Muscle layer of duodenum (tissue), 2 donors: Measurements from ENCODE around the gene TMEM205.
A peak's percentile ranks its signal among the peaks of the same experiment; 100 is the strongest.
"Not testable (repeated sequence)": the region's sequence is repeated elsewhere in the genome, so short reads cannot be mapped to it uniquely, and the experiment has no call there.

Experiments
- H3K27ac ChIP-seq: one replicate; pipeline ENCODE4 v1.7.0; 2013; ENCODE audit warnings: mild to moderate bottlenecking, low read length
- H3K27me3 ChIP-seq: one replicate; pipeline ENCODE4 v1.7.0; 2013; ENCODE audit warnings: low read depth, mild to moderate bottlenecking, control low read depth, low read length
- H3K36me3 ChIP-seq, 2 donors: one replicate each; pipeline ENCODE4 v1.7.0; 2013; ENCODE audit warnings: low read length in 2 of 2, control low read depth in 1 of 2, mild to moderate bottlenecking in 1 of 2; ENCODE audit not compliant: insufficient read depth in 2 of 2, control insufficient read depth in 1 of 2
- H3K4me1 ChIP-seq, 2 donors: one replicate each; pipeline ENCODE4 v1.7.0; 2013; ENCODE audit warnings: low read length in 2 of 2, mild to moderate bottlenecking in 2 of 2, control low read depth in 1 of 2, moderate library complexity in 1 of 2; ENCODE audit not compliant: insufficient read depth in 2 of 2, control insufficient read depth in 1 of 2
- H3K4me3 ChIP-seq, 2 donors: one replicate each; pipeline ENCODE4 v1.7.0; 2013; ENCODE audit warnings: low read length in 2 of 2, low read depth in 1 of 2, mild to moderate bottlenecking in 1 of 2
- H3K9me3 ChIP-seq, 2 donors: one replicate each; pipeline ENCODE4 v1.7.0; 2013; ENCODE audit warnings: low read length in 2 of 2, control low read depth in 1 of 2, mild to moderate bottlenecking in 1 of 2; ENCODE audit not compliant: control insufficient read depth in 1 of 2
- donor health status: healthy.

TMEM205 gene

GRCh38 chr19:11379269-11379845, 33.3 kb upstream of the TMEM205 start:
- H3K9me3 ChIP-seq, H3K27me3 ChIP-seq, H3K4me3 ChIP-seq, H3K36me3 ChIP-seq, H3K27ac ChIP-seq: not testable (repeated sequence)
- peaks cover 12 to 66% of the 10 kb centered on the region in 2 donors for H3K4me1 ChIP-seq

GRCh38 chr19:11378319-11379189, 32.5 kb upstream of the TMEM205 start:
- Histone ChIP-seq H3K36me3 (peaks cover 0 to 8% of the 10 kb centered on the region in 2 donors), H3K9me3 (no peaks in the 10 kb centered on the region), H3K4me3 (no peak overlapping the region), H3K27ac (no peak overlapping the region), H3K4me1 (peaks cover 17 to 66% of the 10 kb centered on the region in 2 donors), H3K27me3 (peaks cover 3% of the 10 kb centered on the region)

- Histone ChIP-seq H3K36me3 (peaks cover 0 to 8% of the 10 kb centered on the region in 2 donors), H3K27ac (peak overlapping the region; percentile 60), H3K4me1 (peaks cover 17 to 60% of the 10 kb centered on the region in 2 donors), H3K9me3 (no peaks in the 10 kb centered on the region), H3K4me3 (no peak overlapping the region), H3K27me3 (peaks cover 2% of the 10 kb centered on the region)
Measured at GRCh38 chr19:11377756-11378155, 31.7 kb upstream of the TMEM205 start.

- Histone ChIP-seq H3K27ac (peak overlapping the region; percentile 60), H3K27me3 (no peaks in the 10 kb centered on the region), H3K4me3 (no peak overlapping the region), H3K9me3 (no peaks in the 10 kb centered on the region), H3K36me3 (peaks cover 0 to 8% of the 10 kb centered on the region in 2 donors), H3K4me1 (peaks cover 17 to 58% of the 10 kb centered on the region in 2 donors)
Measured at GRCh38 chr19:11377237-11377636, 31.2 kb upstream of the TMEM205 start.

DNA sequence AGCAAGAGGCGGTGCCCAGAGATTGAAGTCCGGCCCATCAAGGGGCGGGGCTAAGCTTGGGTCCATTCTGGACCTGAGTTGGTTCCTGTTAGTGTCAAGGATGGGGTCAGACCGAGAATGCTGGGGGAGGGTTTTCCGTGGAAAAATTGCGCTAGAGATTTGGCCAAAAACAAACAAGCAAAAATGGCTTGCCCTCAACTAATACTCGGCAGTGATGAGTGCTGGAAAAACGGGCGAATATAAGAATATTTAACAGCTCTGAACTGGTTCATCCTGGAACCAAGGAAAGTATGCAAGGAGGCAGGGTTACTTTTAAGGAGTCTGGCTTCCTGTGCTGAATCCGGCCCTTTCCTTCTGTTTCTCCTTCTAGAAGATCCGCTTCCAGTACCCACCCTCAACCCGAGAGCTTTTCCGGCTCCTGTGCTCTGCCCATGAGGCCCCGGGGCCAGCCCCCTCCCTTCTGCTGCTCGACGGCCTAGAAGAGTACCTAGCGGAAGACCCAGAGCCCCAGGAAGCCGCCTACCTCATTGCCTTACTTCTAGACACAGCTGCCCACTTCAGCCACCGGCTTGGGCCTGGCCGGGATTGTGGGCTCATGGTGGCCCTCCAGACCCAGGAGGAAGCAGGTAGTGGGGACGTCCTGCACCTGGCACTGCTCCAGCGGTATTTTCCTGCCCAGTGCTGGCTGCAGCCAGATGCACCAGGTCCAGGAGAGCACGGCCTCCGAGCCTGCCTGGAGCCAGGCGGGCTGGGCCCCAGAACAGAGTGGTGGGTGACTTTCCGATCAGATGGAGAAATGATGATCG, 29.3 kb upstream of the TMEM205 start:
- H3K27me3 ChIP-seq: no peaks in the 10 kb centered on the region
- peak overlapping the region; percentile 94 for H3K27ac ChIP-seq
- H3K4me3 ChIP-seq: peak overlapping the region; percentile 70 to 83
- no peaks in the 10 kb centered on the region for H3K9me3 ChIP-seq
- peaks cover 17 to 43% of the 10 kb centered on the region in 2 donors for H3K4me1 ChIP-seq
- H3K36me3 ChIP-seq: peaks cover 0 to 8% of the 10 kb centered on the region in 2 donors

DNA sequence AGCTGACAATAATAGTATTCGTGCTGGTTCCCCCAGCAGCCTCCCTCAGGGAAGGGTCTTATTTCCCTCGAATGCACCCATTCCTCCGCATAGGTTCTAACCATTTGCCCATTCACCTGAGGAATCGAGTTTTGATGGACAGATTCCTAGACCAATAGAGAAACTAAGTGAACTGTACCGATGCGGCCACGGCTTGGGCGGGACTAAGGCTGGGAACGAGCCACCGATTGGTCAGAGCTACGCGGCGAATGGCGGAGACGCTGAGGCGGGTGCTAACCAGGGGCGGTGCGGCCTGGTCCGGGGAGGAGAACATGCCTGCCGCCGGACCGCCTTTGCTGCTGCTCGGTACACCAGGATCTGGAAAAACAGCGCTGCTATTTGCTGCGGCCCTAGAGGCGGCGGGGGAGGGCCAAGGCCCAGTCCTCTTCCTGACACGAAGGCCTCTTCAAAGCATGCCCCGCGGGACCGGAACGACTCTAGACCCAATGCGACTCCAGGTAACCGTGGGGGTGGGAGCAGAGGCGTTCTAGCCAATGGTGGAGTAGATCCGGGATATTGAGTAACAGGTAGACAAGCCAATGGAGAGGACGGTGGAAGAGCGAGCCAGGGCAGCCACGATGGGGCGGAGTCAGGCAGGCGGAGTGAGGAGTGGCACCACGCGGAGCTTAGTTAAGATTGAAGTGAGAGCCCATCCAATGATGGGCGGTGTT, 28.5 kb upstream of the TMEM205 start, which contains the start of gene SWSAP1:
Gene SWSAP1, plus strand, starts transcription at position 234 of the 710 bp plus-strand sequence. Its CDS starts 15 bp downstream, at position 249.
- peaks cover 0 to 8% of the 10 kb centered on the region in 2 donors for H3K36me3 ChIP-seq

GRCh38 chr19:11373885-11374432, 27.9 kb upstream of the TMEM205 start:
- peaks cover 0 to 8% of the 10 kb centered on the region in 2 donors for H3K36me3 ChIP-seq
- peaks cover 17 to 39% of the 10 kb centered on the region in 2 donors for H3K4me1 ChIP-seq
- H3K27ac ChIP-seq: peak overlapping the region; percentile 53
- H3K9me3 ChIP-seq: no peaks in the 10 kb centered on the region
- H3K27me3 ChIP-seq: no peaks in the 10 kb centered on the region
- peak overlapping the region; percentile 70 to 83 for H3K4me3 ChIP-seq

More for the DNA sequence above, 28.5 kb upstream of the TMEM205 start, which contains the start of gene SWSAP1:
- Histone ChIP-seq H3K27me3 (no peaks in the 10 kb centered on the region), H3K27ac (peak within 1 kb of the TSS; percentile 94), H3K9me3 (no peaks in the 10 kb centered on the region), H3K4me3 (peak within 1 kb of the TSS; percentile 70 to 83), H3K4me1 (peaks cover 17 to 39% of the 10 kb centered on the region in 2 donors)

DNA sequence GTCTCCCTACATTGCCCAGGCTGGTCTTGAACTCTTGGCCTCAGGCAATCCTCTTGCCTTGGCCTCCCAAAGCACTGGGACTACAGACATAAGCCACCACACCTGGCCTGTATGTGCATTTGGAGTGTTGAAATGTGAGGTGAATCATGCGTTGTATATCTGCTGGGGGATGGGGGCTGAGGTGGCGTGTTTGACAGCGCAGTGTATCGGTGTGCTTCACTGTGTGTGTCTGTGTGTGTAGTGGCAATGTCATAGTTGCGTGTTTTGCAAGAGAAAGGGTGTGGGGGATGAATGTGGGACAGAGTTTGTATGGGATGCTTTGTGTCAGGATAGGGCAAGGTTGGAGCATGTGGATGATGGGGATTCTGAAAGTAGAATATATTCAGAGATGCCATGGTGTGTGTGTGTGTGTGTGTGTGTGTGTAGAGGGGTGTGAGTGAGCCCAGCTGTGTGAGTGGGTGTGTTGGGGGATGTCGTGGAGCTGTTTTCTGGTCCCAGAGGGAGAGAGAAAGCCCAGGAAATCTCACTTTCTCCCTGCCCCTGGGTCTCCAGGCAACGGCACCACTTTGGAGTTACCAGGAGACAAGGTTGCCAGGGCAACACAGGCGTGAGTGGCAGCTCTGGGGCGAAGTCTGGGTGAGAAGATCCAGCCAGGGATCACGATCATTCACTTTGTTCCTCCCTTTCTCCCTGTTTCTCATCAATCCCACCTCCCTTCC, 27.3 kb upstream of the TMEM205 start:
- H3K9me3 ChIP-seq: no peaks in the 10 kb centered on the region
- no peak overlapping the region for H3K27ac ChIP-seq
- H3K27me3 ChIP-seq: no peaks in the 10 kb centered on the region
- peaks cover 0 to 6% of the 10 kb centered on the region in 2 donors for H3K36me3 ChIP-seq
- no peak overlapping the region for H3K4me3 ChIP-seq
- H3K4me1 ChIP-seq: peaks cover 17 to 35% of the 10 kb centered on the region in 2 donors

GRCh38 chr19:11370744-11371143, 24.7 kb upstream of the TMEM205 start:
- H3K4me3 ChIP-seq: no peak overlapping the region
- H3K27ac ChIP-seq: no peak overlapping the region
- peaks cover 0 to 4% of the 10 kb centered on the region in 2 donors for H3K36me3 ChIP-seq
- H3K4me1 ChIP-seq: peaks cover 10 to 16% of the 10 kb centered on the region in 2 donors
- H3K9me3 ChIP-seq: no peaks in the 10 kb centered on the region
- H3K27me3 ChIP-seq: no peaks in the 10 kb centered on the region

- Histone ChIP-seq H3K27ac (no peak overlapping the region), H3K4me3 (no peak overlapping the region), H3K36me3 (peaks cover 6 to 33% of the 10 kb centered on the region in 2 donors), H3K9me3 (no peaks in the 10 kb centered on the region), H3K4me1 (no peaks in the 10 kb centered on the region), H3K27me3 (no peaks in the 10 kb centered on the region)
Measured at GRCh38 chr19:11367528-11367927, 21.5 kb upstream of the TMEM205 start.
